ENCODE data around the gene UGT1A3. TPM values are rescaled to one million over a fixed set of nuclear protein-coding genes. Genes with fewer than 3 reads are reported as not detected.

Gene UGT1A3
- total RNA-seq, 2 experiments from 2014 or later = not detected

DNA sequence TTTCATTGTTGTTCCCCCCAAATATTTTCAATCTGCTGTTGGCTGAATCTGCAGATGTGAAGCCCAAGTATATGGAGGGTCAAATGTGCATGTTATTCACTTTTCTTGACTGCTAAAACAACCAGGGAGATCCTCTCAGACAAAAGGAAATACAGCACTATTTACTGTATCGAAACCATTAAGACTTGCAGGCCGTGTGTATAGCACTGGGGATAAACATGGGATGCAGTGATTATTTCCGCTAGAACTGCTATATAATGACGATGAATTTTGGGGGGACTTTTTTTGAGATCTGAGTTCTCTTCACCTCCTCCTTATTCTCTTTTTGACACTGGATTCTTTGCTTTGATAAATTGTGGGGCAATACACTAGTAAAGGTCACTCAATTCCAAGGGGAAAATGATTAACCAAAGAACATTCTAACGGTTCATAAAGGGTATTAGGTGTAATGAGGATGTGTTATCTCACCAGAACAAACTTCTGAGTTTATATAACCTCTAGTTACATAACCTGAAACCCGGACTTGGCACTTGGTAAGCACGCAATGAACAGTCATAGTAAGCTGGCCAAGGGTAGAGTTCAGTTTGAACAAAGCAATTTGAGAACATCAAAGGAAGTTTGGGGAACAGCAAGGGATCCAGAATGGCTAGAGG lies 27.7 kb downstream of the UGT1A3 start:
- Mint-ChIP-seq H3K9me3 (no peaks in the 10 kb centered on the region), H3K4me1 (no peaks in the 10 kb centered on the region), H3K27me3 (peaks cover 5% of the 10 kb centered on the region), H3K27ac (no peak overlapping the region), H3K36me3 (ENCODE audit: low read depth) (no peaks in the 10 kb centered on the region), H3K4me3 (no peak overlapping the region)
- ChIA-PET POLR2A (no interaction called here), CTCF (interaction anchor here (0.9 kb wide), 1 partner anchor 24 kb away, joined by 3 read pairs; no protein-coding TSS in a partner anchor)
- no peak for DNase-seq

DNA sequence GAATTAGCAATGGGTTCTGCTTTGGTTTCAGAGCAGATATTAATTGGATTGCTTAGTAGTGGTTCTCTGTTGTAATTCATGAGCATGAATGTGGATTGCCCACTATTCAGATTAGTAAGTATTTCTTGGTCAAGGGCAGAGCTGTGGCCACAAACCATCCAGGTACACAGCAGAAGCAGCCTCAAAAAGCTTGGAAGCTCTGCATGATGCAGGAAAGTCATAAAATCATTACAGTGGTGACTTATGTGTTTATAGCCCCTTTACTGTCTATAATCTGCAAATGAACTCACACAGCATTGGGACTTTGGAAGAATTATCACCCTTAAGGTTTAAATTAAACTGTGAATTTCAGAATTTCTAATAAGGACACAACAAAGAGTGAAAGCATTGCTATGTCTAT lies 29.3 kb downstream of the UGT1A3 start:
- DNase-seq = no peak
- ChIA-PET POLR2A (no interaction called here), CTCF (no interaction called here)
- H3K4me3 Mint-ChIP-seq = no peak overlapping the region
- H3K27me3 Mint-ChIP-seq = peaks cover 6% of the 10 kb centered on the region
- H3K36me3 Mint-ChIP-seq (ENCODE audit: low read depth) = no peaks in the 10 kb centered on the region
- no peaks in the 10 kb centered on the region for H3K9me3 Mint-ChIP-seq
- H3K27ac Mint-ChIP-seq = no peak overlapping the region
- no peaks in the 10 kb centered on the region for H3K4me1 Mint-ChIP-seq

DNA sequence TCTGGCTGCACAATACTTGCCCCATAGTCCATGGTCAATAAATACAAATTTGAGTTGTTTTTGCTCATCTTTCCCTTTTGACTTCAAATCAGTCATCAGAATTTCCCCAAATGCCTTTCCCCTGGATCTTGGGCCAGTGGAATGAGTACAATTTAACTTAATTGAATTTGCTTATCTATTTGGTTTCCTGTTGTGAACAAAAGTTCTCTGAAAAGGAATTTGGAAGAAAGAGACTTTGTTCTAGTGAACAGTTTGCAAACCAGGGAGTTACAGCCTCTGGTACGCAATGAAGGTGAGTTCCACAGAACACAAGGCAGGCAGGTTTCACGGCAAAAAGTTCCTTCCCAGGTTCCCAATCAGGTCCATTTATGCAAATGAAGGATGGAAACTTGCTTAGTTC lies 30.0 kb downstream of the UGT1A3 start:
- DNase-seq = no peak
- Mint-ChIP-seq H3K27me3 (peaks cover 9% of the 10 kb centered on the region), H3K36me3 (ENCODE audit: low read depth) (no peaks in the 10 kb centered on the region), H3K4me3 (no peak overlapping the region), H3K4me1 (no peaks in the 10 kb centered on the region), H3K9me3 (no peaks in the 10 kb centered on the region), H3K27ac (no peak overlapping the region)
- POLR2A ChIA-PET = no interaction called here
- CTCF ChIA-PET = no interaction called here

DNA sequence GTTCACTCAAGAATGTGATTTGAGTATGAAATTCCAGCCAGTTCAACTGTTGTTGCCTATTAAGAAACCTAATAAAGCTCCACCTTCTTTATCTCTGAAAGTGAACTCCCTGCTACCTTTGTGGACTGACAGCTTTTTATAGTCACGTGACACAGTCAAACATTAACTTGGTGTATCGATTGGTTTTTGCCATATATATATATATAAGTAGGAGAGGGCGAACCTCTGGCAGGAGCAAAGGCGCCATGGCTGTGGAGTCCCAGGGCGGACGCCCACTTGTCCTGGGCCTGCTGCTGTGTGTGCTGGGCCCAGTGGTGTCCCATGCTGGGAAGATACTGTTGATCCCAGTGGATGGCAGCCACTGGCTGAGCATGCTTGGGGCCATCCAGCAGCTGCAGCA lies 31.2 kb downstream of the UGT1A3 start, which contains the start of gene UGT1A1:
Gene UGT1A1, plus strand, starts transcription at position 228 of the 400 bp plus-strand sequence. Its CDS starts 18 bp downstream, at position 246.
- Mint-ChIP-seq H3K4me1 (no peaks in the 10 kb centered on the region), H3K27ac (no peak within 1 kb of the TSS), H3K4me3 (no peak within 1 kb of the TSS), H3K27me3 (peaks cover 16% of the 10 kb centered on the region), H3K36me3 (ENCODE audit: low read depth) (no peaks in the 10 kb centered on the region), H3K9me3 (no peaks in the 10 kb centered on the region)
- CTCF ChIA-PET = no interaction called here
- no peak for DNase-seq
- POLR2A ChIA-PET = no interaction called here

DNA sequence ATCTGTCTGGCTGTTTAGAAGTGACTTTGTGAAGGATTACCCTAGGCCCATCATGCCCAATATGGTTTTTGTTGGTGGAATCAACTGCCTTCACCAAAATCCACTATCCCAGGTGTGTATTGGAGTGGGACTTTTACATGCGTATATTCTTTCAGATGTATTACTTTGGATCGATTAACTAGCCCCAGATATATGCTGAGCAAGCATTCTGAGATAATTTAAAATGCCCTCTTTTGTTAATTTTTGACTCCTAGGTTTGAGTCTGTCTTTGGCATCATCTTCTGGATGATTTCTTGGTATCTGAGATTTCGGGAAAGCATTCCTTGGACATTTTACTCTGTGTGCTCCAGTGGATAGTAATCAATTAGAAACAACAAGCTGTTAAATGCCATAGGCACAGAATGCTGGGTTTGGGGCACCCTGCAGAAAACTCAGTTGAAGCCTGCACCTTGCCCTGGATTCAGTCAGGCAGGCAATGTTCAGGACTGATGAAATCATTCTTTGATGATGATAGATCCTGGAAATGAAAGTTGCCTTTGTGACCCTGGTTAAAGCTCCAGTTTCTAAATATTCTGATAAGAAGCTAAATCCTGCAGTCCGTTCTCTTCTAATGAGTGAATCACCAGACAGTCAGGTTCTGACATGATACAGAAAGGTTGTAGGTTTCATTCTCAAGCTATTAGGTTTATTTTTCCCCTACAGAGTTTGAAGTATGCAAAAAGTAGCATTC lies 32.4 kb downstream of the UGT1A3 start:
- Mint-ChIP-seq H3K9me3 (no peaks in the 10 kb centered on the region), H3K4me1 (no peaks in the 10 kb centered on the region), H3K4me3 (no peak overlapping the region), H3K27me3 (peaks cover 16% of the 10 kb centered on the region), H3K36me3 (ENCODE audit: low read depth) (no peaks in the 10 kb centered on the region), H3K27ac (no peak overlapping the region)
- no peak for DNase-seq
- POLR2A ChIA-PET = no interaction called here
- CTCF ChIA-PET = no interaction called here

DNA sequence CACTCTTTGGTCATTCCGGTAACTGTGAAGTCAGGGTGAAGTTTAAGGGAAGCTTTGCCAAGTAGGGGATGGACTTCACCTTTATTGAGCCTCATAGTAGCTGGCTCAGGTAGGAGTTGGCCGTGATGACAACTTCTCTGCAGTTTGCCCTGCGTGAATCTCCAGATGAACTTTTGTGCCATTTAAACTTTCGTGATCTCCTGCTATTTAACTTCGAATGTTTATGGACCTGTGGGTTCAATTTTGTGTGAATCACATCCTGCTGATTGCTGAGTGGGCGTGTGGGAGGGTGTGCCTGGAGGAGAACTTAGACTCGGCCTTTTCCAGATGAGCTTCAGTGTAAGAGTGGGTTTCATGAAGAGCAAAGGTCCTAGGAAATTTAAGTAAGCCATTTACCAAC lies 35.4 kb downstream of the UGT1A3 start:
- DNase-seq = no peak
- Mint-ChIP-seq H3K9me3 (no peaks in the 10 kb centered on the region), H3K4me3 (no peak overlapping the region), H3K27ac (no peak overlapping the region), H3K36me3 (ENCODE audit: low read depth) (no peaks in the 10 kb centered on the region), H3K27me3 (peaks cover 21% of the 10 kb centered on the region), H3K4me1 (no peaks in the 10 kb centered on the region)
- CTCF ChIA-PET = no interaction called here
- POLR2A ChIA-PET = no interaction called here

DNA sequence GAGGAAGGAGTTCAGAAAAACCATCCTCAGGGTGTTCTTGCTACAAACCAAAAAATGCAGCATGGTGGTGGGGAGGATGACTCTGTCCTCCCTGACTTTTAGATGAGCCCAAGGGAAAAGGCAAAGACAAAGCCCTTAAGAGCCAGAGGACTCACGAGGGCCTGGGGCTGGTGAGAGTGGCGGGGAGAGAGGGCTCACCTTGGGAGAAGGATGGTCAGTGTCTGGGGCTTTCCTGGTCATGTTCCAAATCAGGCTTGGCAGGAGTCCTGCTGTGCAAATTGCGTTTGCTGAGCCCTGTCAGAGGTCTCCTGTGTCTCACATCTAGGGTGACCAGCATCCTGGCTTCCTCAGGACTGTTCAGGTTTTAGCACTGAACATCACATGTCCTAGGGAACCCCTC lies 35.9 kb downstream of the UGT1A3 start:
- no peak overlapping the region for H3K4me3 Mint-ChIP-seq
- POLR2A ChIA-PET = no interaction called here
- H3K36me3 Mint-ChIP-seq (ENCODE audit: low read depth) = no peaks in the 10 kb centered on the region
- no peak overlapping the region for H3K27ac Mint-ChIP-seq
- no peaks in the 10 kb centered on the region for H3K4me1 Mint-ChIP-seq
- H3K27me3 Mint-ChIP-seq = peaks cover 22% of the 10 kb centered on the region
- CTCF ChIA-PET = no interaction called here
- DNase-seq = no peak
- H3K9me3 Mint-ChIP-seq = no peaks in the 10 kb centered on the region

DNA sequence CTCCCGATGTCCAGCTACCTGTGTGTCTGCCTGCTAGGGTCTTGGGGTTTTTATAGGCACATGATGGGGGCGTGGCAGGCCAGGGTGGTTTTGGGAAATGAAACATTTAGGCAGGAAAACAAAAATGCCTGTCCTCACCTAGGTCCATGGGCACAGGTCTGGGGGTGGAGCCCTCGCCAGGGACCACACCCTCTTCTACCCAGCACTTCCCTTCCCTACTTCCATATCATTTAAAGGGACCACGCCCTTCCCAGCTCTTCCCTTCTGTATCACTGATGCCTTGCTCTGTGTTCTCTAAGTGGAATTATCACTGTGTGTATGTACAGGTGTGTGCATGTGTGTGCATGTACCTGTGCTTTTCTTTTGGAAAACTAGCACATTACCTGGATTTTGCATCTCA lies 37.6 kb downstream of the UGT1A3 start:
- no peak for DNase-seq
- Mint-ChIP-seq H3K27ac (no peak overlapping the region), H3K36me3 (ENCODE audit: low read depth) (no peaks in the 10 kb centered on the region), H3K9me3 (no peaks in the 10 kb centered on the region), H3K4me1 (no peaks in the 10 kb centered on the region), H3K4me3 (no peak overlapping the region), H3K27me3 (peaks cover 27% of the 10 kb centered on the region)
- ChIA-PET POLR2A (no interaction called here), CTCF (no interaction called here)

DNA sequence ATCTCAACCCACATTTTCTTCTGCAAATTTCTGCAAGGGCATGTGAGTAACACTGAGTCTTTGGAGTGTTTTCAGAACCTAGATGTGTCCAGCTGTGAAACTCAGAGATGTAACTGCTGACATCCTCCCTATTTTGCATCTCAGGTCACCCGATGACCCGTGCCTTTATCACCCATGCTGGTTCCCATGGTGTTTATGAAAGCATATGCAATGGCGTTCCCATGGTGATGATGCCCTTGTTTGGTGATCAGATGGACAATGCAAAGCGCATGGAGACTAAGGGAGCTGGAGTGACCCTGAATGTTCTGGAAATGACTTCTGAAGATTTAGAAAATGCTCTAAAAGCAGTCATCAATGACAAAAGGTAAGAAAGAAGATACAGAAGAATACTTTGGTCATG lies 39.2 kb downstream of the UGT1A3 start:
- Mint-ChIP-seq H3K4me1 (no peaks in the 10 kb centered on the region), H3K9me3 (no peaks in the 10 kb centered on the region), H3K27ac (no peak overlapping the region), H3K27me3 (peaks cover 25% of the 10 kb centered on the region), H3K4me3 (no peak overlapping the region), H3K36me3 (ENCODE audit: low read depth) (no peaks in the 10 kb centered on the region)
- ChIA-PET CTCF (no interaction called here), POLR2A (no interaction called here)
- no peak for DNase-seq

DNA sequence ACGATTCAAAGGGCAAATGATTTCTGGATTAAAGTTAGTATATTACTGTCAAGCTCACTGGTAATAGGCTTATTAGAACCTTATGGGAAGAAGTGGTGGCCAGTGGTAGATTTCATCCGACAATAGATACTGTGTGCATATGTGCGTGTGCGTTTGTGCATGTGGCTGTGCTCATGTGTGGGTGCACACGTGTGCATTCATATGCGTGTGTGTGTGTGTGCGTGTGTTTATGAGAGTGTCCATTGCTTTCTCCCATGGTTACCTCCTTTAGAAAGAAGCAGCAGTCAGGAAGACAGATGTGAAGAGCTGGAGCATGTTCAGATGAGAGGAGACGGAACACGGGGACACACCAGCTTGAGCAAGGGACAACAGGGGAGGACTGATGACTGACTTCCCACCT lies 40.4 kb downstream of the UGT1A3 start:
- H3K4me3 Mint-ChIP-seq = no peak overlapping the region
- ChIA-PET CTCF (no interaction called here), POLR2A (no interaction called here)
- DNase-seq = no peak
- H3K9me3 Mint-ChIP-seq = no peaks in the 10 kb centered on the region
- H3K4me1 Mint-ChIP-seq = no peaks in the 10 kb centered on the region
- no peaks in the 10 kb centered on the region for H3K36me3 Mint-ChIP-seq (ENCODE audit: low read depth)
- H3K27me3 Mint-ChIP-seq = peaks cover 16% of the 10 kb centered on the region
- no peak overlapping the region for H3K27ac Mint-ChIP-seq

DNA sequence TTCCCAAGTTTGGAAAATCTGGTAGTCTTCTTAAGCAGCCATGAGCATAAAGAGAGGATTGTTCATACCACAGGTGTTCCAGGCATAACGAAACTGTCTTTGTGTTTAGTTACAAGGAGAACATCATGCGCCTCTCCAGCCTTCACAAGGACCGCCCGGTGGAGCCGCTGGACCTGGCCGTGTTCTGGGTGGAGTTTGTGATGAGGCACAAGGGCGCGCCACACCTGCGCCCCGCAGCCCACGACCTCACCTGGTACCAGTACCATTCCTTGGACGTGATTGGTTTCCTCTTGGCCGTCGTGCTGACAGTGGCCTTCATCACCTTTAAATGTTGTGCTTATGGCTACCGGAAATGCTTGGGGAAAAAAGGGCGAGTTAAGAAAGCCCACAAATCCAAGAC lies 43.3 kb downstream of the UGT1A3 start:
- POLR2A ChIA-PET = no interaction called here
- no peaks in the 10 kb centered on the region for H3K4me1 Mint-ChIP-seq
- DNase-seq = no peak
- H3K4me3 Mint-ChIP-seq = no peak overlapping the region
- peaks cover 3% of the 10 kb centered on the region for H3K9me3 Mint-ChIP-seq
- no peaks in the 10 kb centered on the region for H3K36me3 Mint-ChIP-seq (ENCODE audit: low read depth)
- no peak overlapping the region for H3K27ac Mint-ChIP-seq
- CTCF ChIA-PET = no interaction called here
- H3K27me3 Mint-ChIP-seq = peaks cover 14% of the 10 kb centered on the region

DNA sequence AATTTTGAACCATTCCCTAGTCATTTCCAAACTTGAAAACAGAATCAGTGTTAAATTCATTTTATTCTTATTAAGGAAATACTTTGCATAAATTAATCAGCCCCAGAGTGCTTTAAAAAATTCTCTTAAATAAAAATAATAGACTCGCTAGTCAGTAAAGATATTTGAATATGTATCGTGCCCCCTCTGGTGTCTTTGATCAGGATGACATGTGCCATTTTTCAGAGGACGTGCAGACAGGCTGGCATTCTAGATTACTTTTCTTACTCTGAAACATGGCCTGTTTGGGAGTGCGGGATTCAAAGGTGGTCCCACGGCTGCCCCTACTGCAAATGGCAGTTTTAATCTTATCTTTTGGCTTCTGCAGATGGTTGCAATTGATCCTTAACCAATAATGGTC lies 43.7 kb downstream of the UGT1A3 start:
- H3K9me3 Mint-ChIP-seq = peaks cover 3% of the 10 kb centered on the region
- no peak overlapping the region for H3K27ac Mint-ChIP-seq
- H3K4me1 Mint-ChIP-seq = no peaks in the 10 kb centered on the region
- H3K27me3 Mint-ChIP-seq = peaks cover 13% of the 10 kb centered on the region
- ChIA-PET POLR2A (no interaction called here), CTCF (no interaction called here)
- no peak for DNase-seq
- H3K4me3 Mint-ChIP-seq = no peak overlapping the region
- no peaks in the 10 kb centered on the region for H3K36me3 Mint-ChIP-seq (ENCODE audit: low read depth)

DNA sequence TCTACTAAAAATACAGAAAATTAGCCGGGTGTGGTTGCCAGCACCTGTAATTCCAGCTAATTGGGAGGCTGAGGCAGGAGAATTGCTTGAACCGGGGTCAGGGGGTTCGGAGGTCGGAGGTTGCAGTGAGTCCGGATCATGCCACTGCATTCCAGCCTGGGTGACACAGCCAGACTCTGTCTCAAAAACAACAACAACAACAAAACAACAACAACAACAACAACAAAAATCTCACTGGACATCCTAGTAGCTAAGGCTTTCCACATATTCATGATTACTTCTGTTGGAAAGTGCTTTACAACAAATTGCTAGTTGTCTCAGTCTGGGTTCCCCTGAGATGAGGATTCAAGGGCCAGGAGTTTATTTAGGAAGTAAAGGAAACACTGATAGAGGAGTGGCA lies 45.0 kb downstream of the UGT1A3 start:
- Mint-ChIP-seq H3K27me3 (peaks cover 10% of the 10 kb centered on the region), H3K4me3 (no peak overlapping the region), H3K36me3 (ENCODE audit: low read depth) (no peaks in the 10 kb centered on the region), H3K27ac (no peak overlapping the region), H3K9me3 (peaks cover 3% of the 10 kb centered on the region), H3K4me1 (no peaks in the 10 kb centered on the region)
- no peak for DNase-seq
- CTCF ChIA-PET = interaction anchor here (1.3 kb wide), 1 partner anchor 40 kb away, joined by 3 read pairs; no protein-coding TSS in a partner anchor
- POLR2A ChIA-PET = no interaction called here

DNA sequence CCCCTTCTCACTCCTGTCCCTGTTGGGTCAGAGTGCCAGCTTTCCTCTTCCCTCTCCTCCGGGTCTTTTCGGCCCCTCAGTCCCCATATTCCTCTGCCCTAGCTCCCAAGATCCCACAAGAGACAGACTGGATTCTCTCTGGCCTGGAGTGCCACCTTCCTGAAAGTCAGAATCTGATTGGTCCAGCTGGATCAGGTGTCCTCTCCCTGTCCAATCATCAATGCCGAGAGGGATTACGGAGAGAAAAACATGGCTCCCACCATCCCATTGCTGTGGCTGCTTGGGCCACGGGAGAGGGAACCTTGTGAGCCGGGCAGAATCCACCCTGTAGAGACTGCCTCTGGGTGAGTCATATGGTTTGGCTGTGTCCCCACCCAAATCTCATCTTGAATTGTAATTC lies 46.6 kb downstream of the UGT1A3 start:
- Mint-ChIP-seq H3K4me1 (no peaks in the 10 kb centered on the region), H3K9me3 (peaks cover 3% of the 10 kb centered on the region), H3K4me3 (no peak overlapping the region), H3K27me3 (peaks cover 8% of the 10 kb centered on the region), H3K36me3 (ENCODE audit: low read depth) (no peaks in the 10 kb centered on the region), H3K27ac (no peak overlapping the region)
- DNase-seq = no peak
- ChIA-PET CTCF (no interaction called here), POLR2A (no interaction called here)
